Endothelial cell of umbilical vein (primary cell): ENCODE data around the gene ZBTB7C. TPM values are rescaled to one million over a fixed set of nuclear protein-coding genes. Genes with fewer than 3 reads are reported as not detected.

Source experiments
- BruUV-seq: library from RNA; stranded (reverse); fragments of 400-500 nt; replicated peaks from 2 replicates; lab custom pipeline; 2021; lab: Mats Ljungman, UMichigan
- CTCF ChIA-PET: fragments of 300-600, 350-600 bp; sonication (Branson Sonifier 250); formaldehyde crosslinking; loops from one replicate; lab custom pipeline; 2021; ENCODE audit warnings: antibody characterized with exemption, inconsistent platforms; lab: Charles Lee
- POLR2A ChIA-PET: fragments of 300-600, 350-600 bp; sonication (Branson Sonifier 250); formaldehyde crosslinking; loops from one replicate; lab custom pipeline; 2021; ENCODE audit warnings: antibody characterized with exemption, inconsistent platforms; lab: Charles Lee
- DNase-seq: peaks from one replicate; pipeline ENCODE4 v3.0.0-alpha.2; 2011; ENCODE audit warnings: low read depth, low spot score
- FAIRE-seq: peaks from 2 replicates; lab custom pipeline; 2011; peaks lifted over from hg19 to GRCh38; lab: Jason Lieb, UNC
- H2AFZ ChIP-seq: 2 replicates; pipeline ENCODE4 v1.6.0; 2012; ENCODE audit warnings: low read depth, low read length, control low read depth, inconsistent platforms
- H3K27ac ChIP-seq: 2 replicates; pipeline ENCODE4 v1.5.1; 2011; ENCODE audit warnings: low read depth, mild to moderate bottlenecking, control low read depth, low read length, moderate library complexity; ENCODE audit not compliant: insufficient read depth
- H3K27me3 ChIP-seq, 2 experiments: 2 replicates each; pipeline versions ENCODE4 v1.6.0 to v1.6.1; 2011; ENCODE audit warnings: low read length in 2 of 2, mixed read lengths in 1 of 2; ENCODE audit not compliant: control insufficient read depth in 2 of 2, insufficient read depth in 2 of 2
- H3K36me3 ChIP-seq, 2 experiments: 2 replicates in 1 of 2; 3 replicates in 1 of 2; pipeline ENCODE4 v1.5.1; 2011; ENCODE audit warnings: low read length in 2 of 2, mild to moderate bottlenecking in 1 of 2, moderate library complexity in 1 of 2; ENCODE audit not compliant: control insufficient read depth in 2 of 2, insufficient read depth in 2 of 2; ENCODE audit errors: extremely low read depth in 1 of 2
- H3K4me1 ChIP-seq: 3 replicates; pipeline ENCODE4 v1.5.1; 2011; ENCODE audit warnings: mild to moderate bottlenecking, low read length; ENCODE audit not compliant: control insufficient read depth, insufficient read depth; ENCODE audit errors: extremely low read depth
- H3K4me2 ChIP-seq: 2 replicates; pipeline ENCODE4 v1.6.1; 2011; ENCODE audit warnings: low read length, control low read depth, mixed read lengths; ENCODE audit not compliant: insufficient read depth
- H3K4me3 ChIP-seq, 3 experiments: fragments of 200-600 bp in 1 of 3; sonication (generic), shearing (Covaris generic) in 1 of 3; replicated peaks in 1 of 3; 2 replicates each; pipeline ENCODE4 v1.5.1; 2011 to 2016; ENCODE audit warnings: control low read depth in 3 of 3, low read length in 3 of 3, mild to moderate bottlenecking in 2 of 3, inconsistent platforms in 1 of 3, low read depth in 1 of 3, moderate library complexity in 1 of 3; ENCODE audit not compliant: insufficient read depth in 1 of 3
- H3K79me2 ChIP-seq: 2 replicates; pipeline ENCODE4 v1.6.0; 2012; ENCODE audit warnings: low read length, inconsistent platforms; ENCODE audit not compliant: control insufficient read depth, insufficient read depth
- H3K9ac ChIP-seq: replicated peaks from 2 replicates; pipeline ENCODE3; 2011; ENCODE audit warnings: low read length, control low read depth; ENCODE audit not compliant: insufficient read depth; ENCODE audit errors: extremely low read depth
- H3K9me1 ChIP-seq: replicated peaks from 3 replicates; pipeline ENCODE4 v1.6.0; 2011; ENCODE audit warnings: mild to moderate bottlenecking, low read length; ENCODE audit not compliant: control insufficient read depth, insufficient read depth; ENCODE audit errors: extremely low read depth
- H3K9me3 ChIP-seq: replicated peaks from 2 replicates; pipeline ENCODE4 v1.5.1; 2012; ENCODE audit warnings: low read length, inconsistent platforms; ENCODE audit not compliant: control insufficient read depth, insufficient read depth
- H4K20me1 ChIP-seq: replicated peaks from 2 replicates; pipeline ENCODE3; 2011; ENCODE audit warnings: mild to moderate bottlenecking, low read length; ENCODE audit not compliant: control insufficient read depth, insufficient read depth; ENCODE audit errors: extremely low read depth
- EZH2 ChIP-seq: IDR thresholded peaks from 2 replicates; pipeline ENCODE4 v1.6.1; 2012; ENCODE audit warnings: borderline replicate concordance, low read depth, mild to moderate bottlenecking, moderate library complexity, low read length, inconsistent platforms; ENCODE audit not compliant: severe bottlenecking
- FOS ChIP-seq: IDR thresholded peaks from 2 replicates; pipeline ENCODE4 v1.6.1; 2011; ENCODE audit warnings: mild to moderate bottlenecking, low read length, moderate library complexity, borderline replicate concordance; ENCODE audit not compliant: insufficient read depth
- GATA2 ChIP-seq: IDR thresholded peaks from 2 replicates; pipeline ENCODE4 v1.7.0; 2011; ENCODE audit warnings: low read depth, mild to moderate bottlenecking, moderate library complexity, mixed read lengths, low read length; ENCODE audit not compliant: insufficient read length, insufficient read depth
- JUN ChIP-seq: IDR thresholded peaks from 2 replicates; pipeline ENCODE4 v1.6.1; 2011; ENCODE audit warnings: borderline replicate concordance, low read depth; ENCODE audit not compliant: insufficient read length, insufficient read depth
- MAX ChIP-seq: IDR thresholded peaks from 2 replicates; pipeline ENCODE4 v1.6.1; 2011; ENCODE audit not compliant: insufficient read depth, insufficient read length
- MYC ChIP-seq: IDR thresholded peaks from one replicate; pipeline ENCODE4 v1.6.1; 2011; ENCODE audit warnings: mild to moderate bottlenecking, low read depth, low read length
- POLR2A ChIP-seq: IDR thresholded peaks from 2 replicates; pipeline ENCODE4 v1.6.1; 2012; ENCODE audit warnings: low read depth, mild to moderate bottlenecking, control low read depth, low read length
- POLR2AphosphoS5 ChIP-seq: IDR thresholded peaks from 2 replicates; pipeline ENCODE4 v1.6.1; 2012; ENCODE audit warnings: low read depth, mild to moderate bottlenecking, control low read depth, low read length, moderate library complexity; ENCODE audit not compliant: insufficient read depth
- dilution Hi-C: fragments of 300-500 bp; cut with MboI; formaldehyde crosslinking; loops from one replicate; pipeline ENCODE4 v1.15.0; 2019; ENCODE audit warnings: low sequenced_read_pairs; ENCODE audit not compliant: extremely low pct_ligation_motif_present
- intact Hi-C: fragments of 100-400 bp; cut with micrococcal nuclease; formaldehyde crosslinking; loops from one replicate; pipeline ENCODE4 v1.10.0; 2022
- polyA plus RNA-seq, 4 experiments: library from polyadenylated mRNA; depleted of rRNA in 3 of 4; stranded (reverse) in 3 of 4; unstranded in 1 of 4; fragments of >200 nt; gene quantifications; 2 replicates each; pipeline versions ENCODE4 v1.2.1 to v1.2.3, GENCODE V29; 2011 to 2012; ENCODE audit warnings: missing spikeins in 1 of 4
- total RNA-seq: library from RNA; stranded (reverse); gene quantifications from 2 replicates; pipeline ENCODE4 v1.2.3, GENCODE V29; 2021
- TF ChIP-seq, protein P1 (sequence below), 2 donors: IDR thresholded peaks; 1 replicate in 1 of 2; 2 replicates in 1 of 2; pipeline ENCODE4 v1.5.1; 2011; ENCODE audit warnings: low read length in 2 of 2, mild to moderate bottlenecking in 2 of 2, moderate library complexity in 2 of 2, control low read depth in 1 of 2, inconsistent platforms in 1 of 2, low read depth in 1 of 2; ENCODE audit not compliant: insufficient read depth in 1 of 2; ENCODE audit errors: extremely low read depth in 1 of 2

The ZBTB7C gene
- total and polyA plus RNA-seq, 2 donors (not counting 3 experiments of a cell fraction or from before 2014, with no cell fraction given), result not detected

GRCh38 chr18:48053881-48054816 is 355.0 kb downstream of the ZBTB7C start:
- Histone ChIP-seq H3K4me3 (no peak overlapping the region), H3K27me3 (peaks cover 0 to 8% of the 10 kb centered on the region in 2 experiments), H4K20me1 (no peaks in the 10 kb centered on the region), H3K4me1 (no peaks in the 10 kb centered on the region), H3K9ac (no peak overlapping the region), H3K9me3 (no peaks in the 10 kb centered on the region), H3K36me3 (no peaks in the 10 kb centered on the region), H2AFZ (no peak overlapping the region), H3K27ac (no peak overlapping the region), H3K9me1 (no peaks in the 10 kb centered on the region), H3K79me2 (no peaks in the 10 kb centered on the region), H3K4me2 (no peak overlapping the region)
- TF ChIP-seq POLR2AphosphoS5, result no peak
- TF ChIP-seq MYC, result no peak
- no peak for TF ChIP-seq MAX
- no peak for TF ChIP-seq POLR2A
- TF ChIP-seq EZH2, result no peak
- TF ChIP-seq GATA2, result no peak
- no peak for TF ChIP-seq FOS
- no peak for TF ChIP-seq JUN
- TF ChIP-seq, protein P1, sequence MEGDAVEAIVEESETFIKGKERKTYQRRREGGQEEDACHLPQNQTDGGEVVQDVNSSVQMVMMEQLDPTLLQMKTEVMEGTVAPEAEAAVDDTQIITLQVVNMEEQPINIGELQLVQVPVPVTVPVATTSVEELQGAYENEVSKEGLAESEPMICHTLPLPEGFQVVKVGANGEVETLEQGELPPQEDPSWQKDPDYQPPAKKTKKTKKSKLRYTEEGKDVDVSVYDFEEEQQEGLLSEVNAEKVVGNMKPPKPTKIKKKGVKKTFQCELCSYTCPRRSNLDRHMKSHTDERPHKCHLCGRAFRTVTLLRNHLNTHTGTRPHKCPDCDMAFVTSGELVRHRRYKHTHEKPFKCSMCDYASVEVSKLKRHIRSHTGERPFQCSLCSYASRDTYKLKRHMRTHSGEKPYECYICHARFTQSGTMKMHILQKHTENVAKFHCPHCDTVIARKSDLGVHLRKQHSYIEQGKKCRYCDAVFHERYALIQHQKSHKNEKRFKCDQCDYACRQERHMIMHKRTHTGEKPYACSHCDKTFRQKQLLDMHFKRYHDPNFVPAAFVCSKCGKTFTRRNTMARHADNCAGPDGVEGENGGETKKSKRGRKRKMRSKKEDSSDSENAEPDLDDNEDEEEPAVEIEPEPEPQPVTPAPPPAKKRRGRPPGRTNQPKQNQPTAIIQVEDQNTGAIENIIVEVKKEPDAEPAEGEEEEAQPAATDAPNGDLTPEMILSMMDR (IDR thresholded peaks at IDR 0.05; ENCODE audit: extremely low read depth in 1 of 2, insufficient read depth in 1 of 2, low read depth in 1 of 2, low read length in 2 of 2), result no peak
- ChIA-PET POLR2A (no interaction called here), CTCF (no interaction called here)
- no peak for DNase-seq
- BruUV-seq, result no TSS peak
- FAIRE-seq, result no peak
- intact Hi-C loops, result no loop called here
- dilution Hi-C loops, result no loop called here
